ENCODE measurements around the gene TDP2.

DNA sequence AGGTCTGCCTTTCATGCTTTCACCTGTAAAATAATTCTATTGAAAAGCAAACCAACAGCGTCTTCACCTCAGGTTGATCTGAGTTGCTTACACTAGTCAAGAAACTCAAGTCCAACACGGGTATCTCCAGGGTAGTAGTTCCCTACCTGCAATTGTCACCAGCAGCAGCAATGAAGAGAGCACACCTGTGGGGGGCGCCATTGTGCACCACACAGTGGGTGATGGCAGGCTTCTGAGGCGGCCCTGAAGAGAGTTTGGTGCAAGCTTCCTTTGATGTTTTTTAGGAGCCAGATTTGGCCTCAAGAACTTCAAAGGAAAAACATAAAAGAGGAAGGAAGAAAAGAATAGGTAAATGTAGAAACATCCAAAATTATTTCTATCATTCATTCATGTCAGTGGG, 65.8 kb downstream of the TDP2 start:
- TF ChIP-seq, protein P1, sequence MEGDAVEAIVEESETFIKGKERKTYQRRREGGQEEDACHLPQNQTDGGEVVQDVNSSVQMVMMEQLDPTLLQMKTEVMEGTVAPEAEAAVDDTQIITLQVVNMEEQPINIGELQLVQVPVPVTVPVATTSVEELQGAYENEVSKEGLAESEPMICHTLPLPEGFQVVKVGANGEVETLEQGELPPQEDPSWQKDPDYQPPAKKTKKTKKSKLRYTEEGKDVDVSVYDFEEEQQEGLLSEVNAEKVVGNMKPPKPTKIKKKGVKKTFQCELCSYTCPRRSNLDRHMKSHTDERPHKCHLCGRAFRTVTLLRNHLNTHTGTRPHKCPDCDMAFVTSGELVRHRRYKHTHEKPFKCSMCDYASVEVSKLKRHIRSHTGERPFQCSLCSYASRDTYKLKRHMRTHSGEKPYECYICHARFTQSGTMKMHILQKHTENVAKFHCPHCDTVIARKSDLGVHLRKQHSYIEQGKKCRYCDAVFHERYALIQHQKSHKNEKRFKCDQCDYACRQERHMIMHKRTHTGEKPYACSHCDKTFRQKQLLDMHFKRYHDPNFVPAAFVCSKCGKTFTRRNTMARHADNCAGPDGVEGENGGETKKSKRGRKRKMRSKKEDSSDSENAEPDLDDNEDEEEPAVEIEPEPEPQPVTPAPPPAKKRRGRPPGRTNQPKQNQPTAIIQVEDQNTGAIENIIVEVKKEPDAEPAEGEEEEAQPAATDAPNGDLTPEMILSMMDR (IDR thresholded peaks at IDR 0.05), result no peak
- TF ChIP-seq POLR2A (IDR thresholded peaks at IDR 0.05) (no peak), EP300 (IDR thresholded peaks at IDR 0.05) (no peak)
